ENCODE results near the gene TAOK1.

TAOK1 gene

DNA sequence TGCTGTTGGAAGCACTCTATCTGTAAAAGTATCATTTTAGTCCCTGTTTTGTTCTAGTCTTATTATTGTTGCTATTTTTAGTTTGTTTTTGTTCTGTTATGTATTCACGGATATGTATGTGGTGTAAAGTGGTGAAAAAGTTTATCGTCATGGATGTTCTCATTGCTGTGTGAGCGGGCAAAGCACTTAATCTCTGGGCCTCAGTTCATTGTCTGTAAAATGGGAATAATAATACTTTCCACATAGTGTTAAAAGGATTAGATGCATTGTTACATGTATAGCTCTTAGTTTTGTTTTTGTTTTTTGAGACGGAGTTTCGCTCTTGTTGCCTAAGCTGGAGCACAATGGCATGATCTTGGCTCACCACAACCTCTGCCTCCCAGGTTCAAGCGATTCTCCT, 19.8 kb downstream of the TAOK1 start:
- H3K4me3 ChIP-seq (ENCODE audit: low read length): no peak overlapping the region

DNA sequence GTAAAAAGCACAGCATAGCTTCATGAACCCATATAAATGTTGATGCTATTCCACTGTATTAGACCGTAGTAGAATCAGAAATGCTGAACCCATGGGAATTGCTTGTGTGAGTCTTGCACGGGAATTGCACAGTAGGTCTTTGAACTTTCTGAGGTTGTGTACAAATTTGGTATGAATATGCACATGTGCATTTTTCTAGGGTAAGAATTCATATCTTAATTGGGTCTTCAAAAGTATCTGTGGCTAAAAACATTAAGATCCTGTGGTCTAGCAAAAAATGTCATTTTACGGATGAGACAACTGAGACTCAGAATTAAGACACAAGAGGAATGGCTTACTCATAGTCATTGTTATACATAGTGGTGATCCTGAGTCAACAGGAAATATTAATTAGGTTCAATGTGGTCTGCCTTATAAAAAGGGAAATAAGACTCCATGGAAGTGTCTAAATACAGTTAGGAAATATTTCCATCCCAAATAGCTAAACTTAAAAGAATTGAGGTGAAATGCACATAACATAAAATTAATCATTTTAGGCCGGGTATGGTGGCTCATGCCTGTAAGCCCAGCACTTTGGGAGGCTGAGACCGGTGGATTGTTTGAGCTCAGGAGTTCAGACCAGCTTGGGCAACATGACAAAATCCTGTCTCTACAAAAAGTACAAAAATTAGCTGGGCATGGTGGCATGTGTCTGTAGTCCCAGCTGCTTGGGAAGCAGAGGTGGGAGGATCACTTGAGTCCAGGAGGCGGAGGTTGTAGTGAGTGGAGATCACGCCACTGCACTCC, 22.8 kb downstream of the TAOK1 start:
- Histone ChIP-seq H3K36me3 (ENCODE audit: control insufficient read depth, low read depth, low read length) (no peaks in the 10 kb centered on the region), H3K9me3 (ENCODE audit: control insufficient read depth, low read depth, low read length) (no peaks in the 10 kb centered on the region), H3K4me3 (ENCODE audit: low read length) (no peak overlapping the region), H3K9ac (ENCODE audit: low read length) (no peak overlapping the region), H3K27ac (ENCODE audit: low read length) (no peak overlapping the region), H3K4me1 (ENCODE audit: control insufficient read depth, low read depth, low read length) (no peaks in the 10 kb centered on the region), H3K27me3 (ENCODE audit: control insufficient read depth, insufficient read depth, low read length) (no peaks in the 10 kb centered on the region)

More for the DNA sequence above, 19.8 kb downstream of the TAOK1 start:
- Histone ChIP-seq H3K27ac (ENCODE audit: low read length) (no peak overlapping the region), H3K4me1 (ENCODE audit: control insufficient read depth, low read depth, low read length) (no peaks in the 10 kb centered on the region), H3K9me3 (ENCODE audit: control insufficient read depth, low read depth, low read length) (no peaks in the 10 kb centered on the region), H3K27me3 (ENCODE audit: control insufficient read depth, insufficient read depth, low read length) (no peaks in the 10 kb centered on the region), H3K9ac (ENCODE audit: low read length) (no peak overlapping the region), H3K36me3 (ENCODE audit: control insufficient read depth, low read depth, low read length) (no peaks in the 10 kb centered on the region)

DNA sequence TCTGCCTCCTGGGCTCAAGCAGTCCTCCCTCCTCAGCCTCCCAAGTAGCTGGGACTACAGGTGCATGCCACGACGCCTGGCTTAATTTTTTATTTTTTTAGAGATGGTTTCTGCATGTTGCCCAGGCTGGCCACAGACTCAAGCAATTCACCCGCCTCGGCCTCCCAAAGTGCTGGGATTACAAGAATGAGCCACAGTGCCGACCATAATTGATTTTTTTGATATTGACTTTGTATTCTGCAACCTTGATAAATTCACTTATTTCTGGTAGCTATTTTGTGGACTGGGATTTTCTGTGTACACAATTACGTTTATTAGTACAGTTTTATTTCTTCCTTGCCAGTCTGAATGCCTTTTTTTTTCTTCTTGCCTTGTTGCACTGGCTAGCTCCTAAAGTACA, 30.0 kb downstream of the TAOK1 start:
- H3K9me3 ChIP-seq (ENCODE audit: control insufficient read depth, low read depth, low read length): no peaks in the 10 kb centered on the region
- no peak overlapping the region for H3K27ac ChIP-seq (ENCODE audit: low read length)
- H3K36me3 ChIP-seq (ENCODE audit: control insufficient read depth, low read depth, low read length): no peaks in the 10 kb centered on the region
- H3K4me3 ChIP-seq (ENCODE audit: low read length): no peak overlapping the region
- no peaks in the 10 kb centered on the region for H3K27me3 ChIP-seq (ENCODE audit: control insufficient read depth, insufficient read depth, low read length)
- H3K4me1 ChIP-seq (ENCODE audit: control insufficient read depth, low read depth, low read length): no peaks in the 10 kb centered on the region
- no peak overlapping the region for H3K9ac ChIP-seq (ENCODE audit: low read length)

DNA sequence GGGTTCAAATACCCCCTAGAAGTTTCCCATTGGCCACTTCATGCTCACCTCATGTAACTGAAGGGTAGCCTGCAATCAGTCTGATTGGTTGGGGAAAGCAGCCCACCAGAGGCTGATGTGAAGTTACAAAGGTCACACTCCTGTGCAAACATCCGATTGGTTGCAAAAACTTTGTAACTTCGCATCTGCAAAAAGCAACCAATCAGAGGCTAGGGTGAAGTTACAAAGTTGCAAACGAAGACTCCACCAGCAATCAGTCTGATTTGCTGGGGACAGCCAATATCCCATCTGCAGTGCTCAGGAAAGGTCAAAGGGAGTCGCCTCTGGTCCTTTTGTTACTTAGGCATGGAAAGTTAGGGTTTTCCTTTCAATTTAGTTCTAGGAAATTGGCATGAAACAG, 40.1 kb downstream of the TAOK1 start:
- no peaks in the 10 kb centered on the region for H3K27me3 ChIP-seq (ENCODE audit: control insufficient read depth, insufficient read depth, low read length)
- no peak overlapping the region for H3K9ac ChIP-seq (ENCODE audit: low read length)

DNA sequence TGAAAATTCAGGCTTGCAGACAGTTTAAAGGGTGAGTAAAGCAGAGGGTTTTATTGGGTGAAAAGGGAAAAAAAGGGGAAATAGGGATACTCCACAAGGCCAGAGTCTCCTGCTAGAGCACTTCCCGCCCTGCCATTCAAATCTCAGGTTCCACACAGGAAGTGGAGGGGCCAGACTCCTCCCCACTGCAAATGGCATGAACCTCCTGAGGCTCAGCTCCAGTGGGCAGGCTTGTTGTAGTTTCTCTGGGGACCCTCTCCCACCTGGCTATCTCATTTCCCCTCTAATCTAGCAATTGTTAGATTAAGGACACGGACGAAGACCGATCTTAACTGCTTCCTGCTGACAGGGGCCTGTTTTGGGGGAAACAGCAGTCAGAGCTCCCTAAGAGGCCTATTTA, 43.4 kb downstream of the TAOK1 start:
- Histone ChIP-seq H3K27me3 (ENCODE audit: control insufficient read depth, insufficient read depth, low read length) (no peaks in the 10 kb centered on the region), H3K4me3 (ENCODE audit: low read length) (no peak overlapping the region)

More for the DNA sequence above, 40.1 kb downstream of the TAOK1 start:
- H3K36me3 ChIP-seq (ENCODE audit: control insufficient read depth, low read depth, low read length): no peaks in the 10 kb centered on the region
- H3K9me3 ChIP-seq (ENCODE audit: control insufficient read depth, low read depth, low read length): no peaks in the 10 kb centered on the region
- H3K27ac ChIP-seq (ENCODE audit: low read length): no peak overlapping the region
- H3K4me3 ChIP-seq (ENCODE audit: low read length): no peak overlapping the region
- H3K4me1 ChIP-seq (ENCODE audit: control insufficient read depth, low read depth, low read length): no peaks in the 10 kb centered on the region

DNA sequence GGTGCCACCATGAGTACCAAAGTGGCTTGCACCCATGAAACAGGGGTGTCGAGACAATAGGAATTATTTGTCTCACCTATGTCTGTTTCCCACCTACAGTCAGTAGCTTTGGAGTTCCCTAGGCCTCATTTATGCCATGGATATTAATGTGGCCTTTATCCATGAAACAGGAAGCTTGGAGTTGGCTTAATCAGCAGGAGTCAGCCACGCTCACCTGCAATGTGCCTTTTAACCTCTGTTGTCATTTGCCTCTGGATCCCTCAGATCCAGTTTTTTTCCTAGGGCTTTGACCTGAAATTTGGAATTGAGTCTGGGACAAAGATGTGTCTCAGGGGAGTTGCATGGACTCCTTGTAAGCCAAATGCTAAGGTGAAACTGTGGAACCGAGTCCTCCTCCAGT, 44.4 kb downstream of the TAOK1 start:
- H3K36me3 ChIP-seq (ENCODE audit: control insufficient read depth, low read depth, low read length): no peaks in the 10 kb centered on the region

More for the DNA sequence above, 43.4 kb downstream of the TAOK1 start:
- Histone ChIP-seq H3K9me3 (ENCODE audit: control insufficient read depth, low read depth, low read length) (no peaks in the 10 kb centered on the region), H3K9ac (ENCODE audit: low read length) (no peak overlapping the region), H3K27ac (ENCODE audit: low read length) (no peak overlapping the region), H3K4me1 (ENCODE audit: control insufficient read depth, low read depth, low read length) (no peaks in the 10 kb centered on the region), H3K36me3 (ENCODE audit: control insufficient read depth, low read depth, low read length) (no peaks in the 10 kb centered on the region)

DNA sequence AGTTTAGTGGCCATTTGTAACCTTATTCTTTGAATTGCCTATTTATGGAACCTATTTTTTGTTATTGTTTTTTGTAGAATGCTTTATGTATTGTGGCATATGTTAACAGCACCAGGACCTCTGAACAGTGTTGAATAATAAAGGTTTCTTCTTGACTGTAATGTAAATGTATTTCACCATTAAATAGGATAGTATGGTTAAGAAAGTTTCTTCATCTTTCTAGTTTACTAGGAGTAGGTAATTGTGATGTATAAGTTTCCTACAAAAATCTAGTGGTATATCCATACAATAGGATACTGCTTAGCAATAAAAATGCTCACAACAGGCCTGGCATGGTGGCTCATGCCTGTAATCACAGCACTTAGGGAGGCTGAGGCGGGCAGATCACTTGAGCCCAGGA, 52.3 kb downstream of the TAOK1 start:
- Histone ChIP-seq H3K9ac (ENCODE audit: low read length) (no peak overlapping the region), H3K9me3 (ENCODE audit: control insufficient read depth, low read depth, low read length) (no peaks in the 10 kb centered on the region), H3K27ac (ENCODE audit: low read length) (no peak overlapping the region), H3K36me3 (ENCODE audit: control insufficient read depth, low read depth, low read length) (no peaks in the 10 kb centered on the region), H3K27me3 (ENCODE audit: control insufficient read depth, insufficient read depth, low read length) (no peaks in the 10 kb centered on the region), H3K4me1 (ENCODE audit: control insufficient read depth, low read depth, low read length) (no peaks in the 10 kb centered on the region), H3K4me3 (ENCODE audit: low read length) (no peak overlapping the region)

More for the DNA sequence above, 44.4 kb downstream of the TAOK1 start:
- H3K27ac ChIP-seq (ENCODE audit: low read length): no peak overlapping the region
- no peak overlapping the region for H3K9ac ChIP-seq (ENCODE audit: low read length)
- H3K4me1 ChIP-seq (ENCODE audit: control insufficient read depth, low read depth, low read length): no peaks in the 10 kb centered on the region
- H3K9me3 ChIP-seq (ENCODE audit: control insufficient read depth, low read depth, low read length): no peaks in the 10 kb centered on the region
- H3K27me3 ChIP-seq (ENCODE audit: control insufficient read depth, insufficient read depth, low read length): no peaks in the 10 kb centered on the region
- no peak overlapping the region for H3K4me3 ChIP-seq (ENCODE audit: low read length)

DNA sequence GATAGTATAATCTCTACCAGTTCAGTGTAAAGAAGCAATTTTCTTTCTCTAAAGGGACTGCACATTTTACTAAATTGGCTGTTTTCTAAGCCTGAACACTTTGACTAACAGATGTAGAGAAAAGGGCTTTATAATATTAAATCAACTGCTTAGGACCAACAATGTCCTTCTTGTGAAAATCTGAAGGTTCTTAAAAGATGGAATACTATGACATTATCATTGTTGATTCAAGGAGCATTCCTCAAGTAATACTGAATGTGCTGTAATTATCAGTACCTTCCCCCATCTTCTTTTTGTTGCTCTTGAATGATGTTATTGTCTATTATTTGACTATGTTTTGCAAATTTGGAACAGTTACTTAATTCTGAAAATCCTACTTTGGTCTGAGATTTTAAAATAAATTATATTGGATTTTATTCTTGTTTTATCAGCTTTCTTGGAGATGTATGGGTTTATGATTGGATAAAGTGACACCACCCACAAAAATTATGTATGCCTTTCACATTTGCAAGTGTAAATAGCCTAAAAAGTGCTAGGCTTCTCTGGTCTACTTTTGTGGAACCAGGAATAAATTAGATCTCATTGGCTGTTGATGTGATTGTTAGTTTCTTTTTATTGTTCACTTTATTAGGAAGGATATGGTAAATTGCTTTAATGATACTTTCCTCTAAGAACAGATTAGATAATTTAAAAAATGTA, 53.0 kb downstream of the TAOK1 start:
- Histone ChIP-seq H3K9ac (ENCODE audit: low read length) (no peak overlapping the region), H3K36me3 (ENCODE audit: control insufficient read depth, low read depth, low read length) (no peaks in the 10 kb centered on the region), H3K27me3 (ENCODE audit: control insufficient read depth, insufficient read depth, low read length) (no peaks in the 10 kb centered on the region), H3K27ac (ENCODE audit: low read length) (no peak overlapping the region), H3K9me3 (ENCODE audit: control insufficient read depth, low read depth, low read length) (no peaks in the 10 kb centered on the region), H3K4me3 (ENCODE audit: low read length) (no peak overlapping the region), H3K4me1 (ENCODE audit: control insufficient read depth, low read depth, low read length) (no peaks in the 10 kb centered on the region)

DNA sequence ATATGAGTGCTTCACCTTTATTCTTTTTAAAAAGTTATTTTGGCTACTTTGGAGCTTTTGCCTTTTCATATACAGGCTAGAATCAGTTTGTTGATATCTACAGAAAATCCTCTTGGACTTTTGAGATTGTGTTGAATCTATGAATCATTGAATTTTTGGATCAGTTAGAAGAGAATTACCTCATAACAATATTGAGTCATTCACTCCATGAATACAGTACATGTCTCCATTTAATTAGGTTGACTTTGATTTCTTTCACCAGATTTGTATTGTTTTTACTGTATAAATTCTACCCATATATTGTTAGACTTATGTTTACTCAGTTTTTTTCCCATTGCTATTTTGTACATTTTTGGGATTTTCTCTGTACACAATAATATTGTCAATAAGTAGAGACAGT, 54.4 kb downstream of the TAOK1 start:
- Histone ChIP-seq H3K4me3 (ENCODE audit: low read length) (no peak overlapping the region), H3K27me3 (ENCODE audit: control insufficient read depth, insufficient read depth, low read length) (no peaks in the 10 kb centered on the region), H3K27ac (ENCODE audit: low read length) (no peak overlapping the region), H3K36me3 (ENCODE audit: control insufficient read depth, low read depth, low read length) (no peaks in the 10 kb centered on the region), H3K9me3 (ENCODE audit: control insufficient read depth, low read depth, low read length) (no peaks in the 10 kb centered on the region), H3K4me1 (ENCODE audit: control insufficient read depth, low read depth, low read length) (no peaks in the 10 kb centered on the region), H3K9ac (ENCODE audit: low read length) (no peak overlapping the region)

DNA sequence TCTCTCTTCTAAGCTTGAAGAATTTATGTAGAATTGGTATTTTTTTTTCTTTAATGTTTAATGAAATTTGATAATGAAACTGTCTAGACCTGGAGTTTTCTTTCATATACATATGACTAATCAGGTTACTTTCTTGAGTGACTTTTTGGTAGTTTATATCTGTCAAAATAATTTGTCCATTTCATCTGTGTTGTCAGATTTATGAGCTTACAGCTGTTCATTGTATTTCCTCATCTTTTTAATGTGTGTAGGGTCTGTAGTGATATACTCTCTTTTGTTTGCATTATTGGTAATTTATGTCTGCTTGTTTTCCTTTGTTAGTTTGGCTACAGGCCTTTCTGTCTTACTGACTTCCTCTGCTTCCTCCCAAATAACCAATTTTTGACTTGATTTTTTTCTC, 55.7 kb downstream of the TAOK1 start:
- Histone ChIP-seq H3K36me3 (ENCODE audit: control insufficient read depth, low read depth, low read length) (no peaks in the 10 kb centered on the region), H3K27ac (ENCODE audit: low read length) (no peak overlapping the region), H3K9me3 (ENCODE audit: control insufficient read depth, low read depth, low read length) (no peaks in the 10 kb centered on the region), H3K4me3 (ENCODE audit: low read length) (no peak overlapping the region), H3K27me3 (ENCODE audit: control insufficient read depth, insufficient read depth, low read length) (no peaks in the 10 kb centered on the region), H3K9ac (ENCODE audit: low read length) (no peak overlapping the region), H3K4me1 (ENCODE audit: control insufficient read depth, low read depth, low read length) (no peaks in the 10 kb centered on the region)

DNA sequence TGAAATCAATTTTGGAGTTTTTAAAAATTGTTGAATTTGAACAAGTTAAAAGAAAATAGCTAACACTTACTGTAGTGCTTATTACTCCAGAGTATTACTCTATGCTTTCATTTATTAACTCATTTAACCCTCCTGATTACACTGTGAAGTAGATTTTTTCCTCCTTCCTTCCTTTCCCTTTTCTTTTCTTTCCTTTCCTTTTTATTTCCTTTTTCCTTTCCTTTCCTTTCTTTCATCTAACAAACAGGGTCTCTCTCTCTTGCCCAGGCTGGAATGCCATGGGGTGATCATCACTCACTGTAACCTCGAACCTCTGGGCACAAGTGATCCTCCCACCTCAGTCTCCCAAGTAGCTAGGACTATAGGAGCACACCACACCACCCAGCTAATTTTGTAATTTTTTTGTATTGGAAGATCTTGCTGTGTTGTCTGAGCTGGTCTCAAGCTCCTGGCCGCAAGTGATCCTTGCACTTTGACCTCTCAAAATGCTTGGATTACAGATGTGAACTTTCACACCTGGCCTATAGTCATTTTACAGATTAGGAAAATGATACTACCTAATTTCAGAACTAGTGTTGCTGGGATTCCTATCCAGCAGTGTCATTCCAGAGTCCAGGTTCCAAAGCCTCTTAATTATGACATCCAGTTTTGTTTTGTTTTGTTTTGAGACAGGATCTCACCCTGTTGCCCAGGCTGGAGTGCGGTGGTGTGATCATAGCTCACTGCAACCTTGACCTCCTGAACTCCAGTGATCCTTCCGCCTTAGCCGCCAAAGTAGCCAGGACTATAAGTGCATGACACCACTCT, 59.9 kb downstream of the TAOK1 start:
- H3K4me1 ChIP-seq (ENCODE audit: control insufficient read depth, low read depth, low read length): no peaks in the 10 kb centered on the region
- H3K9ac ChIP-seq (ENCODE audit: low read length): no peak overlapping the region
- peaks cover 27% of the 10 kb centered on the region for H3K36me3 ChIP-seq (ENCODE audit: control insufficient read depth, low read depth, low read length)
- no peaks in the 10 kb centered on the region for H3K9me3 ChIP-seq (ENCODE audit: control insufficient read depth, low read depth, low read length)
- H3K27me3 ChIP-seq (ENCODE audit: control insufficient read depth, insufficient read depth, low read length): no peaks in the 10 kb centered on the region
- no peak overlapping the region for H3K27ac ChIP-seq (ENCODE audit: low read length)
- H3K4me3 ChIP-seq (ENCODE audit: low read length): no peak overlapping the region
